ENCODE data around the gene CACNG7. TPM values are rescaled to one million over a fixed set of nuclear protein-coding genes. Genes with fewer than 3 reads are reported as not detected.
A peak's percentile ranks its signal among the peaks of the same experiment; 100 is the strongest.

Gene CACNG7
- total and polyA plus RNA-seq, 7 experiments from 2014 or later: not detected

DNA sequence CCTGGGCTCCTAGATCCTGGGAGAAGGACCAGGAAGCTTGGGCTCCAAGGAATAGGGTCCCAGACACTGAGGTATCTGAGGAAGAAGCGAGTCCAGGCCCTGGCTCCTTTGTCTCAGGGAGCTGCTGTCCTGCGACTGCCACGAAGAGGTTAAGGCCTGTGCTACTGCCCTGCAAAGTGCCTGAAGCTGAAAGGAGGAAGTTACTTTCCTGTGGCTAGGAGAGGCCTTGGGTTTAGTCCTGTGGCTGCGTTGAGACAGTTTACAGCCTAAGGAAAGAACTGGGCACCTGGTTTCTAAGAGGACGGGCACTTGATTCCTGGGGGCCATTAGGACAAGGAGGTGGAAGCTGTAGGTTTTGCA, 38.6 kb upstream of the CACNG7 start:
- POLR2A ChIA-PET: interaction anchor here (1.5 kb wide), 1 partner anchor 12 kb away, joined by 3 read pairs; the partner anchor contains the start of gene PRKCG
- ATAC-seq: no peak

DNA sequence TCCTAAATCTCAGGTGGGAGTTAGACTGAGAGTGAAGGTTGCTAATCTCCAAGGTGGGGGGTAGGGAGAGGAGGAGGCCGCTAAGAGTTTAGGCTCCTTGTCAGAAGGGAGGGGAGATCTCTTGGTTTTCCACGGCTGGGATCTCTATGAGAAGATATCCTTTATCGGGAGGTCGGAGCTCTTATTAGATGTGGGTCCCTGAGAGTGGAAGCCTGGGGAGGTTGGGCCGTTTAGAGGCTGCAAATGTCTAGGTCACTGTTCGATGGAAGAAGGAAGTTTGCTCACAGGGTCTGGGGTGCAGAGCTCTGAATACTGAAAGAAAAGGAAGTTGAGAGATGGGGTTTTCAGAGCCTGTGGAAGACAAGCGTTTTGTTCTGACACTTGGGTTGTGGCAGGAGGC, 37.6 kb upstream of the CACNG7 start:
- Mint-ChIP-seq H3K4me3 (peak overlapping the region; percentile 67 to 92 (median 82)), H3K36me3 (peaks cover 14 to 42% (median 27%) of the 10 kb centered on the region in 5 donors), H3K9me3 (peaks cover 0 to 11% (median 3%) of the 10 kb centered on the region in 11 donors), H3K27me3 (no peaks in the 10 kb centered on the region), H3K27ac (peak overlapping the region in 8 of 9 donors; percentile 63 to 95 (median 91)), H3K4me1 (peaks cover 38 to 72% (median 63%) of the 10 kb centered on the region in 7 donors)
- intact Hi-C loops (cut with micrococcal nuclease): no loop called here
- peak overlapping the region; percentile 99 for H3K27ac ChIP-seq (ENCODE audit: low read depth, low read length)
- no peaks in the 10 kb centered on the region for H3K9me3 ChIP-seq (ENCODE audit: control insufficient read depth in 2 of 3, low read length in 3 of 3)
- ATAC-seq: no peak
- DNase-seq: no peak
- peaks cover 0 to 22% (median 6%) of the 10 kb centered on the region in 3 experiments for H3K36me3 ChIP-seq (ENCODE audit: control insufficient read depth in 2 of 3, insufficient read depth in 3 of 3, low read length in 3 of 3)
- H3K27me3 ChIP-seq (ENCODE audit: control insufficient read depth in 2 of 2, insufficient read depth in 2 of 2, low read length in 2 of 2): no peaks in the 10 kb centered on the region
- CTCF ChIA-PET: interaction anchor here (1.3 kb wide), 1 partner anchor 10 kb away, joined by 3 read pairs; the partner anchor contains the start of gene PRKCG
- POLR2A ChIA-PET: interaction anchor here (0.5 to 1.5 kb wide), 3 partner anchors 8 to 12 kb away, joined by 3 read pairs; partner anchors contain the start of gene PRKCG
- H3K4me1 ChIP-seq (ENCODE audit: control insufficient read depth in 2 of 2, insufficient read depth in 2 of 2, low read length in 2 of 2): peaks cover 25 to 54% of the 10 kb centered on the region in 2 donors
- no peak overlapping the region for H3K4me3 ChIP-seq (ENCODE audit: low read length)

More for the DNA sequence above, 38.6 kb upstream of the CACNG7 start:
- Mint-ChIP-seq H3K4me1 (peaks cover 36 to 69% (median 64%) of the 10 kb centered on the region in 7 donors), H3K4me3 (peak overlapping the region; percentile 67 to 92 (median 82)), H3K27me3 (no peaks in the 10 kb centered on the region), H3K27ac (peak overlapping the region in 8 of 9 donors; percentile 63 to 95 (median 91)), H3K36me3 (peaks cover 14 to 38% (median 24%) of the 10 kb centered on the region in 5 donors), H3K9me3 (peaks cover 0 to 11% (median 3%) of the 10 kb centered on the region in 11 donors)
- H3K27me3 ChIP-seq (ENCODE audit: control insufficient read depth in 2 of 2, insufficient read depth in 2 of 2, low read length in 2 of 2): no peaks in the 10 kb centered on the region
- no peaks in the 10 kb centered on the region for H3K9me3 ChIP-seq (ENCODE audit: control insufficient read depth in 2 of 3, low read length in 3 of 3)
- peaks cover 28 to 51% of the 10 kb centered on the region in 2 donors for H3K4me1 ChIP-seq (ENCODE audit: control insufficient read depth in 2 of 2, insufficient read depth in 2 of 2, low read length in 2 of 2)
- peak in 1 of 9 donors; percentile 27 for DNase-seq
- intact Hi-C loops (cut with micrococcal nuclease): no loop called here
- peak overlapping the region; percentile 99 for H3K27ac ChIP-seq (ENCODE audit: low read depth, low read length)
- peaks cover 0 to 22% (median 6%) of the 10 kb centered on the region in 3 experiments for H3K36me3 ChIP-seq (ENCODE audit: control insufficient read depth in 2 of 3, insufficient read depth in 3 of 3, low read length in 3 of 3)
- CTCF ChIA-PET: interaction anchor here (1.1 to 1.3 kb wide), 2 partner anchors 11 to 13 kb away, joined by 3 read pairs; partner anchors contain the start of gene PRKCG
- peak overlapping the region; percentile 30 for H3K4me3 ChIP-seq (ENCODE audit: low read length)

DNA sequence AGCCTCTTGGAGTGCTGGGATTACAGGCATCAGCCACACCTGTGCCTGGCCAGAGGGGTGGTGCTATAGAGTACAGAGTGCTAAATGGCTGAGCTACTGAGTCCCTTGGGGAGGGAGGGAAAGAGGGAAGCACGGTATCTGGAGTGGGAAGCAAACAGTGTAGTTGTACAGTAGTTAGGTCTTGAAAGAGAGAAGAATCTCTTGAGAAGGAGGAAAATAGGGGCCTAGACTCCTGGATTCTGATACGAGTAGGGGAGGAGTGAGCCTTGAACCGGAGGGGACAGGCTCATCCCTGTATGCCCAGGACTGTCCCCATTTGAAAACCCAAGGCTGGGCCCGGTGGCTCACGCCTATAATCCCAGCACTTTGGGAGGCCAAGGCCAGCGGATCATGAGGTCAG, 36.3 kb upstream of the CACNG7 start:
- ChIA-PET POLR2A (interaction anchor here (0.7 to 1.1 kb wide), 2 partner anchors 233 to 1772 kb away, joined by 3 read pairs; no protein-coding TSS in a partner anchor), CTCF (interaction anchor here (0.6 to 1.2 kb wide), 2 partner anchors 9 to 359 kb away, joined by 3 to 8 read pairs; partner anchors contain the start of gene PRKCG)
- DNase-seq (no peak), ATAC-seq (no peak)
- Mint-ChIP-seq H3K27me3 (no peaks in the 10 kb centered on the region), H3K4me1 (peaks cover 50 to 75% (median 65%) of the 10 kb centered on the region in 7 donors), H3K36me3 (peaks cover 14 to 51% (median 27%) of the 10 kb centered on the region in 5 donors), H3K4me3 (peak overlapping the region in 9 of 10 donors; percentile 33 to 76 (median 50)), H3K27ac (peak overlapping the region in 8 of 9 donors; percentile 89 to 98 (median 93)), H3K9me3 (peaks cover 0 to 10% (median 3%) of the 10 kb centered on the region in 11 donors)
- intact Hi-C loops (cut with micrococcal nuclease): no loop called here
- H3K27me3 ChIP-seq (ENCODE audit: control insufficient read depth in 2 of 2, insufficient read depth in 2 of 2, low read length in 2 of 2): no peaks in the 10 kb centered on the region
- H3K36me3 ChIP-seq (ENCODE audit: control insufficient read depth in 2 of 3, insufficient read depth in 3 of 3, low read length in 3 of 3): peaks cover 0 to 22% (median 6%) of the 10 kb centered on the region in 3 experiments
- H3K4me3 ChIP-seq (ENCODE audit: low read length): no peak overlapping the region
- H3K4me1 ChIP-seq (ENCODE audit: control insufficient read depth in 2 of 2, insufficient read depth in 2 of 2, low read length in 2 of 2): peaks cover 17 to 59% of the 10 kb centered on the region in 2 donors
- no peaks in the 10 kb centered on the region for H3K9me3 ChIP-seq (ENCODE audit: control insufficient read depth in 2 of 3, low read length in 3 of 3)
- H3K27ac ChIP-seq (ENCODE audit: low read depth, low read length): peak overlapping the region; percentile 9

DNA sequence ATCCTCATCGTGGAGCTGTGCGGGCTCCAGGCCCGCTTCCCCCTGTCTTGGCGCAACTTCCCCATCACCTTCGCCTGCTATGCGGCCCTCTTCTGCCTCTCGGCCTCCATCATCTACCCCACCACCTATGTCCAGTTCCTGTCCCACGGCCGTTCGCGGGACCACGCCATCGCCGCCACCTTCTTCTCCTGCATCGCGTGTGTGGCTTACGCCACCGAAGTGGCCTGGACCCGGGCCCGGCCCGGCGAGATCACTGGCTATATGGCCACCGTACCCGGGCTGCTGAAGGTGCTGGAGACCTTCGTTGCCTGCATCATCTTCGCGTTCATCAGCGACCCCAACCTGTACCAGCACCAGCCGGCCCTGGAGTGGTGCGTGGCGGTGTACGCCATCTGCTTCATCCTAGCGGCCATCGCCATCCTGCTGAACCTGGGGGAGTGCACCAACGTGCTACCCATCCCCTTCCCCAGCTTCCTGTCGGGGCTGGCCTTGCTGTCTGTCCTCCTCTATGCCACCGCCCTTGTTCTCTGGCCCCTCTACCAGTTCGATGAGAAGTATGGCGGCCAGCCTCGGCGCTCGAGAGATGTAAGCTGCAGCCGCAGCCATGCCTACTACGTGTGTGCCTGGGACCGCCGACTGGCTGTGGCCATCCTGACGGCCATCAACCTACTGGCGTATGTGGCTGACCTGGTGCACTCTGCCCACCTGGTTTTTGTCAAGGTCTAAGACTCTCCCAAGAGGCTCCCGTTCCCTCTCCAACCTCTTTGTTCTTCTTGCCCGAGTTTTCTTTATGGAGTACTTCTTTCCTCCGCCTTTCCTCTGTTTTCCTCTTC, 35.1 kb upstream of the CACNG7 start:
- Mint-ChIP-seq H3K27me3 (peaks cover 0 to 5% (median 0%) of the 10 kb centered on the region in 5 donors), H3K4me3 (peak overlapping the region; percentile 64 to 82 (median 73)), H3K9me3 (peaks cover 0 to 10% (median 3%) of the 10 kb centered on the region in 11 donors), H3K27ac (peak overlapping the region in 8 of 9 donors; percentile 78 to 98 (median 94)), H3K36me3 (peaks cover 14 to 49% (median 27%) of the 10 kb centered on the region in 5 donors), H3K4me1 (peaks cover 50 to 87% (median 67%) of the 10 kb centered on the region in 7 donors)
- Histone ChIP-seq H3K27me3 (ENCODE audit: control insufficient read depth in 2 of 2, insufficient read depth in 2 of 2, low read length in 2 of 2) (no peaks in the 10 kb centered on the region), H3K27ac (ENCODE audit: low read depth, low read length) (peak overlapping the region; percentile 71), H3K4me3 (ENCODE audit: low read length) (no peak overlapping the region), H3K4me1 (ENCODE audit: control insufficient read depth in 2 of 2, insufficient read depth in 2 of 2, low read length in 2 of 2) (peaks cover 21 to 64% of the 10 kb centered on the region in 2 donors), H3K9me3 (ENCODE audit: control insufficient read depth in 2 of 3, low read length in 3 of 3) (no peaks in the 10 kb centered on the region), H3K36me3 (ENCODE audit: control insufficient read depth in 2 of 3, insufficient read depth in 3 of 3, low read length in 3 of 3) (peaks cover 0 to 13% (median 6%) of the 10 kb centered on the region in 3 experiments)
- ChIA-PET CTCF (interaction anchor here (1.1 kb wide), 2 partner anchors 9 to 26 kb away, joined by 5 to 11 read pairs; no protein-coding TSS in a partner anchor), POLR2A (interaction anchor here (1.2 to 1.4 kb wide), 3 partner anchors 8 to 263 kb away, joined by 3 to 7 read pairs (median 4); partner anchors contain the start of gene CNOT3)
- DNase-seq (peak in 2 of 9 donors; percentile 18 to 30), ATAC-seq (no peak)
- intact Hi-C loops (cut with micrococcal nuclease): no loop called here

DNA sequence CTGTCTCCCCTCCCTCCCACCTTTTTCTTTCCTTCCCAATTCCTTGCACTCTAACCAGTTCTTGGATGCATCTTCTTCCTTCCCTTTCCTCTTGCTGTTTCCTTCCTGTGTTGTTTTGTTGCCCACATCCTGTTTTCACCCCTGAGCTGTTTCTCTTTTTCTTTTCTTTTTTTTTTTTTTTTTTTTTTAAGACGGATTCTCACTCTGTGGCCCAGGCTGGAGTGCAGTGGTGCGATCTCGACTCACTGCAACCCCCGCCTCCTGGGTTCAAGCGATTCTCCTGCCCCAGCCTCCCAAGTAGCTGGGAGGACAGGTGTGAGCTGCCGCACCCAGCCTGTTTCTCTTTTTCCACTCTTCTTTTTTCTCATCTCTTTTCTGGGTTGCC, 34.5 kb upstream of the CACNG7 start:
- intact Hi-C loops (cut with micrococcal nuclease): no loop called here
- H3K27me3 Mint-ChIP-seq: peaks cover 0 to 6% (median 0%) of the 10 kb centered on the region in 5 donors
- POLR2A ChIA-PET: interaction anchor here (0.6 to 1.4 kb wide), 4 partner anchors 8 to 1762 kb away, joined by 3 to 7 read pairs (median 4); partner anchors contain the start of gene CNOT3
- peak in 6 of 9 donors; percentile 49 to 68 (median 61) for DNase-seq
- peak overlapping the region; percentile 71 for H3K27ac ChIP-seq (ENCODE audit: low read depth, low read length)
- H3K27ac Mint-ChIP-seq: peak overlapping the region in 8 of 9 donors; percentile 78 to 98 (median 94)
- no peak for ATAC-seq
- peak overlapping the region; percentile 64 to 82 (median 73) for H3K4me3 Mint-ChIP-seq
- H3K9me3 ChIP-seq (ENCODE audit: control insufficient read depth in 2 of 3, low read length in 3 of 3): no peaks in the 10 kb centered on the region
- peaks cover 0 to 2% of the 10 kb centered on the region in 2 donors for H3K27me3 ChIP-seq (ENCODE audit: control insufficient read depth in 2 of 2, insufficient read depth in 2 of 2, low read length in 2 of 2)
- H3K4me1 Mint-ChIP-seq: peaks cover 50 to 89% (median 69%) of the 10 kb centered on the region in 7 donors
- peaks cover 14 to 48% (median 27%) of the 10 kb centered on the region in 5 donors for H3K36me3 Mint-ChIP-seq
- peaks cover 26 to 68% of the 10 kb centered on the region in 2 donors for H3K4me1 ChIP-seq (ENCODE audit: control insufficient read depth in 2 of 2, insufficient read depth in 2 of 2, low read length in 2 of 2)
- peaks cover 0 to 13% (median 6%) of the 10 kb centered on the region in 3 experiments for H3K36me3 ChIP-seq (ENCODE audit: control insufficient read depth in 2 of 3, insufficient read depth in 3 of 3, low read length in 3 of 3)
- CTCF ChIA-PET: interaction anchor here (1.1 kb wide), 2 partner anchors 8 to 26 kb away, joined by 5 to 11 read pairs; no protein-coding TSS in a partner anchor
- peak overlapping the region; percentile 32 for H3K4me3 ChIP-seq (ENCODE audit: low read length)
- H3K9me3 Mint-ChIP-seq: peaks cover 0 to 10% (median 3%) of the 10 kb centered on the region in 11 donors
